NOMO-1 (cell line): Measurements from ENCODE around the gene DSCAML1.

Source experiments
- DNase-seq, 2 experiments: peaks; one replicate each; lab custom pipeline; 2025; ENCODE audit not compliant: unreplicated experiment in 2 of 2; lab: John Stamatoyannopoulos, UW

Gene DSCAML1

DNA sequence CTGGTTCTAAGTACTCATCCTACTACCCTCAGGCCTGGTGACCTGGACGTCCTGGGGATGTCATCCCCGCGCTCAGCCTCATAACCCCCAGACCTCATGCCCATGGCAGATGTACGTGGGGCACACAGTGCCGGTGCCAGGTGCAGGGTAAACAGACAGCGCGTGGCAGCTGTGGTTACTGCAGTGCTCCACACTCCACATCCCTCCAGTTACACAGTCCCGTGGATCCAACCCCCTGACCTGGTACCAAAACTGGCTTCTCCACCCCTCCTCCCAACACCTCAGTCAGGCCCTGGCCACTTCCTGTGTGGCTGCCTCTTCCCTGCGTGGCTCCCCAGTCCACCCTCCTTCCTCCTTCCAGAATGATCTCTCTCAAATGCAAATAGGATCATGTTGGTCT is 95.2 kb downstream of the DSCAML1 start:
- no peak for DNase-seq

- DNase-seq = no peak
Measured at GRCh38 chr11:117700551-117700950, 96.5 kb downstream of the DSCAML1 start.

GRCh38 chr11:117697319-117697718 is 99.7 kb downstream of the DSCAML1 start:
- DNase-seq = no peak

GRCh38 chr11:117696540-117696939 is 100.5 kb downstream of the DSCAML1 start:
- DNase-seq = no peak

DNA sequence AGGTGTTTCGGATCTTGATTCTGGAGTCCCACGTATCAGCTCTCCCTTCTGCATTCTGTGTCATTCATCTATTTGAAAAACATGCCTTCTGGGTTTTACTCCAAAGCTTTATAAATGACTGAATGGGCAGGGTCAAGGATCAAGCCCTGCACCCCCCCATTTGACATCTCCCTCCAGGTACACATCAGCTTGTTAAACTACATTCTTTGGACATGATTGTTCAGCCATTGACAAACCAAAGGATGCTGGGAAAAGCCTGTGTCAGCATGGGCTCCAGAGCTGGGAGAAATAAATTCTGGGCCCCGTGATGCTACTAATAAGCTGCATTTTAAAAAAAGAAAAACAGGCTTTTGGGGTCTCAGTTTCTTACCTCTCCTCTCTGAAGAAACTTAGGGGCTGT is 103.7 kb downstream of the DSCAML1 start:
- DNase-seq = no peak

DNA sequence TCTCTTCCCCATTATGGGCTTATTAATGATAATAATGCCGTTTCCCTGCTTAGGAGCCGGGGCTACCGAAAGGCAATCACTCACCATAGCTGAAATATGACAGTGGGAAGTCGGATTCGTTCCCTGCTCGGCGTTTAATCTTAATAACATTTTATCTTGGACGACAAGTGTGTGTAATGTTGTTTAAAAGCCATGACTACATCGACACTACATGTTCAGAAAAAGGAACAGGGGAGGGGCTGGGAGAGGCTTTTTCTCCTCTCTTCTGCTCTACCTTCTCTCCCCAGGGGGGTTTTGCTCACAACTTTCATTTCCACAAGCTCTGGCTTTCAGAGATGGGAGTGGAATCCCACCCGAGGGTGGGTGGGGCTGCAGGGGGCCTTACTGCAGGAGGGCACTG is 105.5 kb downstream of the DSCAML1 start:
- no peak for DNase-seq

GRCh38 chr11:117691218-117691514 is 105.8 kb downstream of the DSCAML1 start:
- DNase-seq = no peak

GRCh38 chr11:117690484-117691217 is 106.4 kb downstream of the DSCAML1 start:
- DNase-seq = no peak

GRCh38 chr11:117688255-117688797 is 108.7 kb downstream of the DSCAML1 start:
- DNase-seq = no peak

DNA sequence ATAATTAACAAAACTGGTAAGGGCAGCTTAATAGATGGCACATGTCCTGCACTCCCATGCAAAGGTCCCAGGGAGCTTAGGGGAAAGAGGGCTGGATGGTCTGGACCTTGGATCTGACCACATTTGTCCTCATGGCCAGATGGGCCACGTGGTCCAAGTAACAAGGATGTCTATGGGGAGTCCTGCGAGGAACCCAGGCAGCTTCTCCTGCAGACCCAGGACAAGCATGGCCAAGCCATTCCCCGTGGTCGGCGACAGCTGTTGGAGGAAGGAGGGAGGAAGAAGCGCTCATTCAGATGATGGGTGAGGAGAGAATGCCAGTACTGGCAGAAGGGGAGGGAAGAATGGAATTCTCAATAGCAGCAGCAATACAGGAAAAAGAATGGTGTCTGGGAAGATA is 109.2 kb downstream of the DSCAML1 start:
- DNase-seq = no peak

DNA sequence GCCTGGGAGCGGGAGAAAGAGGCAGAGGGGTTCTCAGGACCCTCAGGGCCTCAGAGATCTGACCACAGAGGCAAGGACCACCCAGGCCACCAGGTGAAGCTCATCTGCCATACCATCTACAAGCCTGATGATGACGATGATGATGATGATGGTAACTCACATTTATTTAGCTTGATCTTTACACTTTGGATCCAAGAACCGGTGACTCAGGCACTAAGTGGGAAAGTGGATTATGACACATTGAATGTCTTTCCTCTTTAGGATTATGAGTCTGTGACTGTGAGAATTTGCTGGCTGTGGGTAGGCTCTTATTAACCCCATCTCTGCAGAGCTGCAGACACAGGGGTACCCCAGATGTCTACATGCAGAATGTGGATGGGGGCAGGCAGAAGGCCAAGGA is 110.3 kb downstream of the DSCAML1 start:
- no peak for DNase-seq

- DNase-seq = no peak
Measured at GRCh38 chr11:117685566-117685965, 111.5 kb downstream of the DSCAML1 start.

DNA sequence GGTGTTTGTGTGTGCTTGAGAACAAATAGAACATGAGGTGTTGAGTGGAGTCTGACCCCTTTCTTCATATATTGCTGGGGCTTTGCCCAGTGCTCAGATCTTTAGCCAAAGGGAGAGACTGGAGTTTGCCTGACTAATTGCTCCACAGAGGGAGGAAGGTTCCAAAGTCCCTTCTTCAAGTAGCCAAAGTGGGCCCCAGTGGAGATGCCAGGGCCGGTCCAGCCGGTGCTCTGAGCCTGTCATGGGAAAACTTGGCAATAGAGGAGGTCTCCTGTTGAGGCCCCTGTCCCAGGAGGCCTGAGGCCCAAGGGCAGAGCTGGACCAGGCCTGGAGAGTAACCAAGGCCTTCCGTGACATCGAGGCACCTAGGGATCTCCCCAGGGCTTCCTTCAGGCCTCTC is 112.3 kb downstream of the DSCAML1 start:
- DNase-seq = no peak

- DNase-seq = no peak
Measured at GRCh38 chr11:117684111-117684510, 112.9 kb downstream of the DSCAML1 start.

DNA sequence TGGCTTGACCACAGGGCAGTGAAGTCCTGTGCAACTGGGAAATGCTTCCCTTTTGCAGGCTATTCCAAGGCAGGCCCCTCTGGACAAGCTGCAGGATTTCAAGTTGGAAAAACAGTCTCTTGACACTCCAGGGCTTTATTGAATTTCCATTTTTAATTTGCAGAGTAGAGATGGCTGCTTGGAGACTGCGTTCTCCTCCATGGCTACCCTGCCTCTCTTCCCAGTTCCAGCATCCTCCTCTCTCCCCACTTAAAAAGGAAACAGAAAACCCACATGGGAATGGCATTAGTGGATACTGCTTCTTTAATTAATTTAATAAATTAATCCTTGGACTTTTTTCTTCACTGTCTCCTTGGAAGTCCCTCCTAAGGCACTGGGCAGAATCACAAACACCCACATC is 115.6 kb downstream of the DSCAML1 start:
- no peak for DNase-seq

GRCh38 chr11:117679461-117679860 is 117.6 kb downstream of the DSCAML1 start:
- no peak for DNase-seq

- no peak for DNase-seq
Measured at GRCh38 chr11:117678658-117679406, 118.2 kb downstream of the DSCAML1 start.

GRCh38 chr11:117677729-117678310 is 119.2 kb downstream of the DSCAML1 start:
- DNase-seq = no peak

DNA sequence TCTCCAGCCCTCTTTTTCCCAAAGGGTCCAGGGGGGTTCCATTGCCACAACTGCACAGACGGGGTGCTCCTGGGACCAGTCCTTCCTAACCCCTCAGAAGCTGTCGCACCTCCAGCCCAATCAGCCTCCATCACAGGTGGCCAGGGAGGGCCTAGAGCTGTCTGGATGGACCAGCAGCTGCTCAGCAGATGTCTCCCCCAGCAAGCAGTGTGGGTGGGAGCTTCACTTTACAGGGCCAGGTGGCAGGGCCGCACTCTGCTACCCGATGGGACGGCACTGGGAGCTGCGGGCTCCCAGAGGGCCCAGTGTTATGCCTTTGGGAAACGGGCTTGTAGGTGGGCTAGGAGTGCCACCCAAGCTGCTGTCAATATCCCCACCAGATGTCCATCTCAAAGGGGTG is 120.5 kb downstream of the DSCAML1 start:
- no peak for DNase-seq

- no peak for DNase-seq
Measured at GRCh38 chr11:117673602-117674001, 123.4 kb downstream of the DSCAML1 start.

DNA sequence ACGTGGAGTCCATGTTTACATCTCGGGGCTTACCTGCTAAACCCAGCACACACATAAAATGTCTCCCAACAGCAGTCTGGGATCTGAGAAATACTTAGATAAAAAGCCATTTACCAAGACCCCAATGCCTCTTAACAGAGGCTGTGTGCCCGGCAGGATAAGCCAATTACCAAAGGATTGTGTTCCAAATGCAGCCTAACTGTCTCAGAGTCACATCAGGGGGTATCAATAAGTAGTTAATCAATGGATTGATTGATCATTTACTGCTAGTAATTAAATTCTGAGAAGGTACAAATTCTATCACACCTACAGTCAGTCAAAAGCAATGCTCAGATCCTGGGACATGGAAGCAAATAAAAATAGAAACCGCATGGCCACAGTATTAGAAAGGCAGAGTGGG is 125.6 kb downstream of the DSCAML1 start:
- no peak for DNase-seq

- no peak for DNase-seq
Measured at GRCh38 chr11:117670924-117671323, 126.1 kb downstream of the DSCAML1 start.
